ENCODE measurements around the gene GHR. TPM values are rescaled to one million over a fixed set of nuclear protein-coding genes. Genes with fewer than 3 reads are reported as not detected.

GHR gene
- total RNA-seq, 4 donors from 2014 or later, result 10.9 to 14.9 (median 14.2) TPM

- no peak overlapping the region for H3K4me3 ChIP-seq (replicated peaks in 1 of 3)
- intact Hi-C loops (cut with DNase I), result no loop called here
- H3K27ac ChIP-seq, result no peak overlapping the region
- H3K9me3 ChIP-seq, result no peaks in the 10 kb centered on the region
- 71 to 77% methylated on average over 3 of the region's 3 CpGs for WGBS, 2 donors
- peaks cover 0 to 13% of the 10 kb centered on the region in 2 donors for H3K4me1 ChIP-seq
- H3K27me3 ChIP-seq, result no peaks in the 10 kb centered on the region
- TF ChIP-seq CTCF (IDR thresholded peaks at IDR 0.05), result no peak
- TF ChIP-seq POLR2A (IDR thresholded peaks at IDR 0.05), result no peak
- no peaks in the 10 kb centered on the region for H3K36me3 ChIP-seq
- no peak for DNase-seq
Measured at GRCh38 chr5:42499016-42499415, 75.8 kb downstream of the GHR start.

DNA sequence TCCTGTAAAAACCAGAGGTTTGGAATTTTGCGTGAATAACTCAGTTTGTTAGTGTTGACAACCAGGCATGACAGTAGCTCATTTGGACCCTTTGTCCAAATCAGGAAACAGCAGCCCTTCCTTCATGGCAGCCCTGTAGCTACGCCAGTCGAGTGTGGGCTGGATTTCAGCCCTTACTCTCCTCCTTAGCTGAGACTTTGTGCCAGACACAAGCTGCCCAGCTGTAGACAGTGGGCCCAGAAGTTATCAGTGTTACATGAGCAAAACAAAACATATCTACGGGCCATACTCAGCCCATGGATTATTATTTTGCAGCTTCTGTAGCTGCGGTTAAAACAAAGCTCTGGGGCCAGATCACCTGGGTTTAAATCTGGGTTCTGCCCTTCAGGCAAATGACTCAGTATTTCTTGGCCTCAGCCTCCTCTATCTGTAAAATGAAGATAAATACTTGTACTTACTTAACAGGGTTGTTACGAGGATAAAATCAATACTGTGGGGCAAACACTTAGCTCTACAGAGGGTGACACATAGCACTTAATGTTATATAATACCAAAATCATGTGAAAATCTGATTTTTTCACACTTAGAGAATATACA is 76.9 kb downstream of the GHR start:
- no peak for DNase-seq
- no peak overlapping the region for H3K4me3 ChIP-seq (replicated peaks in 1 of 3)
- peaks cover 0 to 13% of the 10 kb centered on the region in 2 donors for H3K4me1 ChIP-seq
- H3K27me3 ChIP-seq, result no peaks in the 10 kb centered on the region
- no peak overlapping the region for H3K27ac ChIP-seq
- H3K9me3 ChIP-seq, result no peaks in the 10 kb centered on the region
- intact Hi-C loops (cut with DNase I), result no loop called here
- no peak for TF ChIP-seq POLR2A (IDR thresholded peaks at IDR 0.05)
- no peak for TF ChIP-seq CTCF (IDR thresholded peaks at IDR 0.05)
- no peaks in the 10 kb centered on the region for H3K36me3 ChIP-seq
- 82 to 85% methylated on average over 6 of the region's 6 CpGs for WGBS, 2 donors

GRCh38 chr5:42502613-42503470 is 79.6 kb downstream of the GHR start:
- intact Hi-C loops (cut with DNase I), result no loop called here
- H3K36me3 ChIP-seq, result no peaks in the 10 kb centered on the region
- 75 to 81% methylated on average over 2 of the region's 2 CpGs for WGBS, 2 donors
- peaks cover 0 to 5% of the 10 kb centered on the region in 2 donors for H3K4me1 ChIP-seq
- no peaks in the 10 kb centered on the region for H3K27me3 ChIP-seq
- DNase-seq, result no peak
- H3K27ac ChIP-seq, result no peak overlapping the region
- TF ChIP-seq CTCF (IDR thresholded peaks at IDR 0.05) (no peak), POLR2A (IDR thresholded peaks at IDR 0.05) (no peak)
- no peak overlapping the region for H3K4me3 ChIP-seq (replicated peaks in 1 of 3)
- H3K9me3 ChIP-seq, result no peaks in the 10 kb centered on the region

- no peak for DNase-seq
- H3K27ac ChIP-seq, result no peak overlapping the region
- intact Hi-C loops (cut with DNase I), result no loop called here
- peaks cover 0 to 5% of the 10 kb centered on the region in 2 donors for H3K4me1 ChIP-seq
- no peak overlapping the region for H3K4me3 ChIP-seq (replicated peaks in 1 of 3)
- no peak for TF ChIP-seq POLR2A (IDR thresholded peaks at IDR 0.05)
- TF ChIP-seq CTCF (IDR thresholded peaks at IDR 0.05), result no peak
- H3K36me3 ChIP-seq, result no peaks in the 10 kb centered on the region
- no peaks in the 10 kb centered on the region for H3K9me3 ChIP-seq
- H3K27me3 ChIP-seq, result no peaks in the 10 kb centered on the region
- 81 to 86% methylated on average over 2 of the region's 2 CpGs for WGBS, 2 donors
Measured at GRCh38 chr5:42506662-42507061, 83.4 kb downstream of the GHR start.
